Brain pericyte (primary cell): Measurements from ENCODE around the gene ZNF554.

Source experiments
- DNase-seq: peaks from one replicate; pipeline ENCODE4 v3.0.0-alpha.2; 2012; ENCODE audit warnings: low read depth, low spot score

ZNF554 gene

GRCh38 chr19:2819540-2820111, at the start of gene ZNF554:
Gene ZNF554, plus strand, starts transcription at chr19:2819868. Its CDS starts 204 bp downstream, at chr19:2820072.
- DNase-seq = peak; percentile 78

GRCh38 chr19:2770055-2771013, 49.3 kb upstream of the ZNF554 start:
- DNase-seq = no peak

- DNase-seq = no peak
Measured at GRCh38 chr19:2771786-2772674, 47.6 kb upstream of the ZNF554 start.

GRCh38 chr19:2774083-2774679, 45.5 kb upstream of the ZNF554 start:
- DNase-seq = no peak

- no peak for DNase-seq
Measured at GRCh38 chr19:2774953-2775555, 44.6 kb upstream of the ZNF554 start.

- DNase-seq = no peak
Measured at GRCh38 chr19:2775556-2776430, 43.9 kb upstream of the ZNF554 start.

GRCh38 chr19:2777952-2778683, 41.5 kb upstream of the ZNF554 start:
- DNase-seq = no peak

GRCh38 chr19:2779121-2779740, 40.4 kb upstream of the ZNF554 start:
- no peak for DNase-seq

GRCh38 chr19:2780284-2780683, 39.4 kb upstream of the ZNF554 start:
- no peak for DNase-seq

GRCh38 chr19:2782329-2782935, 37.2 kb upstream of the ZNF554 start:
- no peak for DNase-seq

GRCh38 chr19:2782936-2783780, 36.5 kb upstream of the ZNF554 start, which contains the start of gene SGTA:
Gene SGTA, minus strand, starts transcription at chr19:2783273. Its CDS starts 14,205 bp downstream, at chr19:2769068.
- peak; percentile 98 for DNase-seq

- DNase-seq = no peak
Measured at GRCh38 chr19:2783781-2784145, 35.9 kb upstream of the ZNF554 start.

GRCh38 chr19:2785244-2785997, 34.2 kb upstream of the ZNF554 start, which contains the start of gene THOP1:
Gene THOP1, plus strand, starts transcription at chr19:2785503. Its CDS starts 160 bp downstream, at chr19:2785663.
- peak; percentile 91 for DNase-seq

GRCh38 chr19:2787115-2787514, 32.6 kb upstream of the ZNF554 start:
- DNase-seq = no peak

GRCh38 chr19:2788237-2788636, 31.4 kb upstream of the ZNF554 start:
- DNase-seq = no peak

- DNase-seq = no peak
Measured at GRCh38 chr19:2790194-2790556, 29.5 kb upstream of the ZNF554 start.
